ENCODE results near the gene OGFOD3.
A peak's percentile ranks its signal among the peaks of the same experiment; 100 is the strongest.
"Not testable (repeated sequence)": the region's sequence is repeated elsewhere in the genome, so short reads cannot be mapped to it uniquely, and the experiment has no call there.

The OGFOD3 gene

DNA sequence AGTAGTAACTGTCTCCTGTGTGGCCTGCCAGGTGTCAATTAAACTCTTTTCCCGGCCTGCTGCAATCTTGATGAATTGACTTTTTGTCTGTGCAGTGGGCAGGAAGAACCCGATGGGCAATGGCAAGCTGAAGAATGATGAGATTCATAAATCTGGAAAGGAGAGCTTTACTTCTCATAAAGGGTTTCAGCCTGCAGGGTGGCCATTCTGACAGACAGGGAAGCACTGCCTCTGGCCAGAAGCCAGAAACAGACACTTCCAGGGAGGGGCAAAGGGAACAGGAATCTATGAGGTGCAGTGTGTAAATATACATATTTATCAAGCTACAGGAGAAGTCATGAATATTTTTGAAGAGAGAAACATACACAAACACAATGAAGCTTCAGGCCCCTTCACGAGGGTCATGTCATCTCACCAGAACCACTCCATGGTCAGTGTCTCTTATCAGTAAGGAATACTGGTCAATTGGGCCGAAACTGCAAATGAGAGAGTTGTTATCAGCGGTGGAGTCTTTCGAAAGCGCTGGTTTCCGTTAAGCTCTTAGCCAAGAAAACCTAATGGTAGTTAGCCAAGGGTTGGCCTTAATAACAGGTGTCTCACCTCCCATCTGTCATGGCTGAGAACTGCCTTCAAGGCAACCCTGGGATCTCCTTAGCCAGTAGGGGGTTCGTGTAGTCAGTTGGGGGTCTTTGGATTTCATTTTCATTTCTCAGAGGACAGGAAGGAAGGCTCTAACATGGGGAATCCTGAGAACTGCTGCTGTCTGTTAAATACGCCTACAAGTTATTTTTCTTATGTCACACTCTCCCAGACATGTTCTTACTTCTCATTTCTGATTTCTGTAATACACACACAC, 38.9 kb upstream of the OGFOD3 start:
- Histone ChIP-seq H3K9me3 (ENCODE audit: control insufficient read depth, low read depth, low read length) (no peaks in the 10 kb centered on the region), H3K9ac (ENCODE audit: low read length) (no peak overlapping the region), H3K4me1 (ENCODE audit: control insufficient read depth, low read depth, low read length) (no peaks in the 10 kb centered on the region), H3K27ac (ENCODE audit: low read length) (no peak overlapping the region), H3K27me3 (ENCODE audit: control insufficient read depth, insufficient read depth, low read length) (no peaks in the 10 kb centered on the region), H3K36me3 (ENCODE audit: control insufficient read depth, low read depth, low read length) (peaks cover 12% of the 10 kb centered on the region), H3K4me3 (ENCODE audit: low read length) (peak overlapping the region; percentile 83)

DNA sequence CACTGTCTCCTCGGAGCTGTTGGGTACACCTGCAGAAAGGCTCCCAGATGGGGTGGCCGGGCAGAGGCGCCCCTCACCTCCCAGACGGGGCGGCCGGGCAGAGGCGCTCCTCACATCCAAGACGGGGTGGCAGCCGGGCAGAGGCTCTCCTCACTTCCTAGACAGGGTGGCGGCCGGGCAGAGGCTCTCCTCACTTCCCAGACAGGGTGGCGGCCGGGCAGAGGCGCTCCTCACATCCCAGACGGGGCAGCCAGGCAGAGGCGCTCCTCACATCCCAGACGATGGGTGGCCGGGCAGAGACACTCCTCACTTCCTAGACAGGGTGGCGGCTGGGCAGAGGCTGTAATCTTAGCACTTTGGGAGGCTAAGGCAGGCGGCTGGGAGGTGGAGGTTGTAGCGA, 35.3 kb upstream of the OGFOD3 start:
- not testable (repeated sequence) for H3K9me3 ChIP-seq (ENCODE audit: control insufficient read depth, low read depth, low read length)

DNA sequence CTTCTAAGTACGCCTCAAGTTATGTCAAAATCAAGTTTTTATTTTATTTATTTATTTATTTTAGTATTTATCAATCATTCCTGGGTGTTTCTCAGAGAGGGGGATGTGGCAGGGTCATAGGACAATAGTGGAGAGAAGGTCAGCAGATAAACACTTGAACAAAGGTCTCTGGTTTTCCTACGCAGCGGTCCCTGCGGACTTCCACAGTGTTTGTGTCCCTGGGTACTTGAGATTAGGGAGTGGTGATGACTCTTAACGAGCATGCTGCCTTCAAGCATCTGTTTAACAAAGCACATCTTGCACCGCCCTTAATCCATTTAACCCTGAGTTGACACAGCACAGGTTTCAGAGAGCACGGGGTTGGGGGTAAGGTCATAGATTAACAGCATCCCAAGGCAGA, 34.8 kb upstream of the OGFOD3 start:
- H3K36me3 ChIP-seq (ENCODE audit: control insufficient read depth, low read depth, low read length); H3K9ac ChIP-seq (ENCODE audit: low read length); H3K27me3 ChIP-seq (ENCODE audit: control insufficient read depth, insufficient read depth, low read length); H3K27ac ChIP-seq (ENCODE audit: low read length); H3K9me3 ChIP-seq (ENCODE audit: control insufficient read depth, low read depth, low read length); H3K4me3 ChIP-seq (ENCODE audit: low read length); H3K4me1 ChIP-seq (ENCODE audit: control insufficient read depth, low read depth, low read length): not testable (repeated sequence)

More for the DNA sequence above, 35.3 kb upstream of the OGFOD3 start:
- H3K9ac ChIP-seq (ENCODE audit: low read length); H3K4me1 ChIP-seq (ENCODE audit: control insufficient read depth, low read depth, low read length); H3K27me3 ChIP-seq (ENCODE audit: control insufficient read depth, insufficient read depth, low read length); H3K4me3 ChIP-seq (ENCODE audit: low read length); H3K36me3 ChIP-seq (ENCODE audit: control insufficient read depth, low read depth, low read length); H3K27ac ChIP-seq (ENCODE audit: low read length): not testable (repeated sequence)

DNA sequence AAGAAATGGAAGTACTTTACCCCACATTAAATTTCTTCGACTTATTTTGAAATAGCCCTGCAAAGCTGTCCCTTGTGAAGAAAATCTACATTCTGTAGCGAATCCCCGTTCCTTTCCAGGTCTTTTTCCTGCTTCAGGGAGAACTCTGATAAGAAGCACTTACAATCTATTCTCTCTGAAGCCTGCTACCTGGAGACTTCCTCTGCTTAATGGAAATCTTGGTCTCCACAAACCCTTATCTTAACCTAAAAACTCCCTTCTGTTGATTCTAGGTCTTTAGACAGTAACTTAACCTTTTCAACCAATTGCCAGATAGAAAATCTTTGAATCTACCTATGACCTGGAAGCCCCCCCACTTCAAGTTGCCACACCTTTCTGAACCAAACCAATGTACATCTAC, 33.8 kb upstream of the OGFOD3 start:
- no peak overlapping the region for H3K4me3 ChIP-seq (ENCODE audit: low read length)
- H3K9me3 ChIP-seq (ENCODE audit: control insufficient read depth, low read depth, low read length) = no peaks in the 10 kb centered on the region
- H3K4me1 ChIP-seq (ENCODE audit: control insufficient read depth, low read depth, low read length) = no peaks in the 10 kb centered on the region
- H3K9ac ChIP-seq (ENCODE audit: low read length) = no peak overlapping the region
- H3K27ac ChIP-seq (ENCODE audit: low read length) = no peak overlapping the region
- no peaks in the 10 kb centered on the region for H3K27me3 ChIP-seq (ENCODE audit: control insufficient read depth, insufficient read depth, low read length)
- no peaks in the 10 kb centered on the region for H3K36me3 ChIP-seq (ENCODE audit: control insufficient read depth, low read depth, low read length)

DNA sequence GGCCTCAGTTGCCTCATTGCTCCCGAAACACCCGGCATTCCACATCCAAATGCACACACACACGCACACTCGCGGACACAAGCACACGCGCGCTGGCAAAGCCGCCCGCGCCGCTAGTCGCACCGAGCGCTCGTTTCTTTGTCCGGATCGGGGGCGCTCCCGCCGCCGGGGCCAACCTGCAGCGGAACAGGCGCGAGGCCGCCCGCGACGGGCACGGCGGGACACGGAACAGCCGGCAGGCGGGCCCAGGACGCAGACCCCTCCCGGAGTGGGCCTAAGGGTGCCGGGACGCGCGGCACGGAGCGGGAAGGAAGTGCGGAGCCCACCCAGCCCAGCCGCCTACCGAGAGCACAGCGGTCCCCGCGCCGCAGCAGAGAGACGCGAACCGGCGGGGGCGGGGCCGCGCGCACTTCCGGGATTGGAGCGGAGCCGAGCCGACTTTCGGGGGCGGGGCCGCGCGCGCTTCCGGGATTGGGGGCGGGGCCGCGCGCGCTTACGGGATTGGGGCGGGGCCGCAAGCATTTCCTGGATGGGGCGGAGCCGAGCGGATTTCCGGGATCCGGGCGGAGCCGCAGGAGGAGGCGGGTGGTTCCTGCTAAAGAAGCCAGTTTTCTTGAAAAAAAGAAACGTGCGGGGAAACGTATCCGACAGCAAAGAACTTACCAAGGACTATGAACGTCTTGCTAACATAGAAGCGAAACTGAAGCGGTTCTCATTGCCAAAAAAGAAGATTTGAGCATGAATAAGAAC, 32.1 kb upstream of the OGFOD3 start, which contains the start of gene CYBC1:
TSS of gene CYBC1 (minus strand) at position 396 of the 750 bp plus-strand sequence. CDS start 1,498 bp downstream, outside the sequence.
- peaks cover 3% of the 10 kb centered on the region for H3K36me3 ChIP-seq (ENCODE audit: control insufficient read depth, low read depth, low read length)
- no peaks in the 10 kb centered on the region for H3K9me3 ChIP-seq (ENCODE audit: control insufficient read depth, low read depth, low read length)
- no peak within 1 kb of the TSS for H3K27ac ChIP-seq (ENCODE audit: low read length)
- H3K27me3 ChIP-seq (ENCODE audit: control insufficient read depth, insufficient read depth, low read length) = no peaks in the 10 kb centered on the region
- no peaks in the 10 kb centered on the region for H3K4me1 ChIP-seq (ENCODE audit: control insufficient read depth, low read depth, low read length)
- peak within 1 kb of the TSS; percentile 73 for H3K4me3 ChIP-seq (ENCODE audit: low read length)
- H3K9ac ChIP-seq (ENCODE audit: low read length) = peak within 1 kb of the TSS; percentile 73

DNA sequence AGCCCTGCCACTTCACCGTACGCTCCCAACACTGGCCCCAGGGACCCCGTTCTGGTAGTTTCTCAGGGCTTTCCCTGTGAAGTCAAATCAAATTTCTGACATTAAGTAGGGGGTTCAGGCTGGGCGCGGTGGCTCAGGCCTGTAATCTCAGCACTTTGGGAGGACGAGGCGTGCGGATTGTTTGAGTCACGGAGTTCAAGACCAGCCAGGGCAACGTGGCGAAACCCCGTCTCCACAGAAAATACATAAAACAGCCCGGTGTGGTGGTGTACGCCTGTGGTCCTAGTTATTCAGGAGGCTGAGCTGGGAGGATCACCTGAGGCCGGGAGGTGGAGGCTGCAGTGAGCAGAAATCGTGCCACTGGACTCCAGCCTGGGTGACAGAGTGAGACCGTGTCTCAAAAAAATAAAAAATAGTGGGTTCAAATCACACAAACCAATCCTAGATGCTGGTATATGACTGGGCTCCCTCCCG, 31.5 kb upstream of the OGFOD3 start:
- Histone ChIP-seq H3K4me1 (ENCODE audit: control insufficient read depth, low read depth, low read length) (no peaks in the 10 kb centered on the region), H3K27ac (ENCODE audit: low read length) (no peak overlapping the region), H3K9ac (ENCODE audit: low read length) (peak overlapping the region; percentile 73), H3K9me3 (ENCODE audit: control insufficient read depth, low read depth, low read length) (no peaks in the 10 kb centered on the region), H3K4me3 (ENCODE audit: low read length) (peak overlapping the region; percentile 73), H3K27me3 (ENCODE audit: control insufficient read depth, insufficient read depth, low read length) (no peaks in the 10 kb centered on the region), H3K36me3 (ENCODE audit: control insufficient read depth, low read depth, low read length) (peaks cover 4% of the 10 kb centered on the region)

DNA sequence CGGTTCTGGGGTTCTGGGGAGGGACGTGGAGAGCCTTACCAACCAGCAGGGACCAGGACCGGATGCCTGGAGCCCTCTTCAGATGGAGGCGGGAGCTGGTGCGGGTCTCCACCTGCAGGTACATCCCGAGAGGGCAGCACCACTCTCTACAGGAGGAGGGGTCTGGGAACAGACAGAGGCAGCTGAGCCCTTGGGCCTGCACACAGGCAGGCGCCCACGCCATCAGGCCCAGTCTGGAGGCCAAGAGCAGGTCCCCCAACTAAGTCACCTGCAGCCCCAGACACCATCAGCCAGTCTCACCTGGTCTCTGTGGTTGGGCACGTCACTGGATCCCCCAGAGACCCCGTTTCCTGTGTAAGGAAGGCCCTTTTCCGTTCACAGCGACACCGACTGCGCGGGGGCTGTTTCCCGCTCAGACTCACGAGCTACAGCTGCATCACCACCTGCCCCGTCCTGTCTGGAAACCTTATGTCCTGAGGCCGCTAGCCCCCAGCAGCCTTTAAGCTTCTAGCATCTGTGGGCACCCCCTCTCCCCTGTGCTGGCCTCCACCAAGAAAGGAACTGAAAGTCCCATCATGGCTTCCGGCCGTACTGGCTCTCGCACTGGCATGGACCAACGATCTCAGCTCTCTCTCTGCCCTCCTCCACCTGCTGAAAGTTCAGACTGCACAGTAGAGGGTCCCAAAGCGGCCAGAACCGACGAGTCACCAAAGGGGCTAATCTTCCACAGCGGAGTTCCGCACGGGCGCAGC, 30.9 kb upstream of the OGFOD3 start:
- H3K4me1 ChIP-seq (ENCODE audit: control insufficient read depth, low read depth, low read length) = no peaks in the 10 kb centered on the region
- no peaks in the 10 kb centered on the region for H3K27me3 ChIP-seq (ENCODE audit: control insufficient read depth, insufficient read depth, low read length)
- no peaks in the 10 kb centered on the region for H3K9me3 ChIP-seq (ENCODE audit: control insufficient read depth, low read depth, low read length)
- H3K27ac ChIP-seq (ENCODE audit: low read length) = no peak overlapping the region
- no peak overlapping the region for H3K9ac ChIP-seq (ENCODE audit: low read length)
- peak overlapping the region; percentile 73 for H3K4me3 ChIP-seq (ENCODE audit: low read length)
- H3K36me3 ChIP-seq (ENCODE audit: control insufficient read depth, low read depth, low read length) = peaks cover 4% of the 10 kb centered on the region

DNA sequence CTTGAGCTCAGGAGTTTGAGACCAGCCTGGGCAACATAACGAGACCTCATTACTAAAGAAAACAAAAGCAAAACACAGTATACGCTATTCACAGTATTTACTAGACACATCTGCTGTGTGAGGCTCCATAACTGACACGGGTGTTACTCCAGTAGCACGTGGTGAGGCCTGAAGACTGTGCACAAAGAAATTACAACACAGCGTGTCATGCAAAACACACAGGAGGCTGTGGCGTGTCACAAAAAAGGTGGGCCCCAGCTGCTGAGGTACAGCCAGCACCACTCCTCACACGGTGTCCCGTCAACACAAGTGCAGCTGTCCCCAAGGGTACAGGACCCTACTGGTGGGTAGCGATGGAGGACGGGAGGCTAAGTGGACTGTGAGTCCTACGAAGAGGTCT, 29.5 kb upstream of the OGFOD3 start:
- Histone ChIP-seq H3K9ac (ENCODE audit: low read length) (no peak overlapping the region), H3K27ac (ENCODE audit: low read length) (no peak overlapping the region), H3K4me3 (ENCODE audit: low read length) (no peak overlapping the region), H3K36me3 (ENCODE audit: control insufficient read depth, low read depth, low read length) (peaks cover 4% of the 10 kb centered on the region), H3K27me3 (ENCODE audit: control insufficient read depth, insufficient read depth, low read length) (no peaks in the 10 kb centered on the region), H3K4me1 (ENCODE audit: control insufficient read depth, low read depth, low read length) (no peaks in the 10 kb centered on the region), H3K9me3 (ENCODE audit: control insufficient read depth, low read depth, low read length) (no peaks in the 10 kb centered on the region)

DNA sequence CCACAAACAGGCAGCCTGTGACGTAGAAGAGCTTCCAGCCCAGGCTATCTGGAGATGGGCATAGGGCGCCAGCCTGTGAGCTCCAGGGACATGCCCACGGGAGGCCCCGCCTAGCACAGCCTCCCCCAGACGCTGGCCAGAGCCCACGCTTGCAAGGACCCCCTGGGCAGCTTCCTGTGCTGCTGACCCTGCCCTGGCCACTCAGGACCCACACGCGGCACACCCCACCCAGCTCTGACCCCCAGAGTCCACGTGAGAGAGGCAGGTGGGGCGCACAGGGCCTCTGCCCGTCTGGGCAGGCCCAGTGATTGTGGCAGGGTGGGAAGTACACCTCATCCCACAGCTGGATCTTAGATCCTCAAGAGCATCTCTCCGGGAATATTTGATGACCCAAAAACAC, 28.3 kb upstream of the OGFOD3 start:
- Histone ChIP-seq H3K27me3 (ENCODE audit: control insufficient read depth, insufficient read depth, low read length) (no peaks in the 10 kb centered on the region), H3K9me3 (ENCODE audit: control insufficient read depth, low read depth, low read length) (no peaks in the 10 kb centered on the region), H3K4me3 (ENCODE audit: low read length) (no peak overlapping the region), H3K36me3 (ENCODE audit: control insufficient read depth, low read depth, low read length) (peaks cover 4% of the 10 kb centered on the region), H3K4me1 (ENCODE audit: control insufficient read depth, low read depth, low read length) (no peaks in the 10 kb centered on the region), H3K27ac (ENCODE audit: low read length) (no peak overlapping the region), H3K9ac (ENCODE audit: low read length) (no peak overlapping the region)

DNA sequence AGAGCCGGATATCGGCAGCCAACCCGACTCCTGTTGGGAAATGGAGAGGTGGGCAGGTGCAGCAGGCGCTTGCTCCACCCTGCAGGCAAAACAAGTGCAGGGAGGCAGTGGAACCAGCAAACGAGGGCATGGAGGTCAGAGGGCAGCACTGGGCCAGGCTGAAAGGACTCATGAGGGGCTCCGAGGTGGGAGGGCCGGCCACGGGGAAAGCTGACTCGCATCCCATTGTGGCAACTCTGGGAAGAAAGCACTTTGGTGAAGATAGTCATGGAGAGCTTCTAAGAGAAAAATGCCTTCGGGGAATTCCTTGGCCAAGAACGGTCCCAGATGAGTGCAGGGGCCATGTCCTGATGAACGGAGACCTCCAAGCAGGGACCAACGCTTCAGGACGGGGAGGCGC, 27.7 kb upstream of the OGFOD3 start:
- H3K9ac ChIP-seq (ENCODE audit: low read length) = no peak overlapping the region
- no peak overlapping the region for H3K27ac ChIP-seq (ENCODE audit: low read length)
- H3K27me3 ChIP-seq (ENCODE audit: control insufficient read depth, insufficient read depth, low read length) = no peaks in the 10 kb centered on the region

DNA sequence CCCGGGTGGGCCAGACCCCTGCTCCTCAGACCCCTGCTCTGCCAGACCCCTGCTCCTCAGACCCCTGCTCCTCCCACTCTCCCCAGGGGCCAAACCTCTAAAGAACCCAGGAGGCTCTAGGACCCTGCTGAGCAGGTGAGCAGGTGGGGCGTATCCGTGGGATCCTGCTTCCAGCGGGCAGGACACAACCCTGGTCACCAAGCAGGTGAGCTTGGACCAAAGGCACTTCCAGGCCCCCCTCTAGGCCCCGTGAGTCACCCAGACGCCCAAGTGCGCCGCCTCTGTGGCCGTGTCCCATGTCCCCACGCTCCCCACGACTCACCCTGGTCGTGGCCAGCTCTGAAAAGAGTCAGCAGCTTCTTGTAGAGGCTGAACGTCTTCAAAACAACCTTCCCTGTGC, 27.2 kb upstream of the OGFOD3 start:
- Histone ChIP-seq H3K9ac (ENCODE audit: low read length) (no peak overlapping the region), H3K27ac (ENCODE audit: low read length) (no peak overlapping the region), H3K36me3 (ENCODE audit: control insufficient read depth, low read depth, low read length) (peaks cover 4% of the 10 kb centered on the region), H3K27me3 (ENCODE audit: control insufficient read depth, insufficient read depth, low read length) (no peaks in the 10 kb centered on the region), H3K4me3 (ENCODE audit: low read length) (no peak overlapping the region), H3K9me3 (ENCODE audit: control insufficient read depth, low read depth, low read length) (no peaks in the 10 kb centered on the region), H3K4me1 (ENCODE audit: control insufficient read depth, low read depth, low read length) (no peaks in the 10 kb centered on the region)

More for the DNA sequence above, 27.7 kb upstream of the OGFOD3 start:
- no peaks in the 10 kb centered on the region for H3K4me1 ChIP-seq (ENCODE audit: control insufficient read depth, low read depth, low read length)
- no peaks in the 10 kb centered on the region for H3K9me3 ChIP-seq (ENCODE audit: control insufficient read depth, low read depth, low read length)
- H3K36me3 ChIP-seq (ENCODE audit: control insufficient read depth, low read depth, low read length) = peaks cover 4% of the 10 kb centered on the region
- no peak overlapping the region for H3K4me3 ChIP-seq (ENCODE audit: low read length)
